Measurements from ENCODE around the gene AGRP.

- TF ChIP-seq CTCF (IDR thresholded peaks at IDR 0.05 in 8 of 11, conservative IDR thresholded peaks at IDR 0.05 in 3 of 11) = no peak
- no peak for TF ChIP-seq POLR2A (IDR thresholded peaks at IDR 0.05)
- no peak for TF ChIP-seq POLR2AphosphoS5 (IDR thresholded peaks at IDR 0.05)
Measured at GRCh38 chr16:67443265-67443664, 40.1 kb downstream of the AGRP start.

Measured in spleen (tissue), 7 donors.